HepG2 (cell line): ENCODE measurements around the gene TTLL13. TPM values are rescaled to one million over a fixed set of nuclear protein-coding genes. Genes with fewer than 3 reads are reported as not detected.

Experiments
- HMGA1 ChIP-seq: sonication (generic); formaldehyde crosslinking; conservative IDR thresholded peaks from 2 replicates; pipeline ENCODE4 v1.4.0; 2020; ENCODE audit warnings: missing genetic modification reagents
- MYPOP ChIP-seq: sonication (generic); formaldehyde crosslinking; IDR thresholded peaks from 2 replicates; pipeline ENCODE4 v1.8.1; 2023; ENCODE audit warnings: mild to moderate bottlenecking, moderate library complexity, missing genetic modification reagents
- ZHX2 ChIP-seq, 2 experiments: sonication (generic) in 1 of 2; formaldehyde crosslinking in 1 of 2; IDR thresholded peaks; 2 replicates each; pipeline versions ENCODE4 v1.6.1 to v1.9.0; 2014 to 2022; ENCODE audit warnings: antibody characterized with exemption in 1 of 2, borderline replicate concordance in 1 of 2, inconsistent platforms in 1 of 2, low read depth in 1 of 2, missing genetic modification reagents in 1 of 2
- polyA plus RNA-seq, 8 experiments: library from polyadenylated mRNA; depleted of rRNA in 3 of 8; stranded (reverse) in 7 of 8; unstranded in 1 of 8; fragments of >200 nt; fragmentation: Illumina TruSeq in 4 of 8; extraction: Trizol in 4 of 8; gene quantifications; 2 replicates each; pipeline versions ENCODE4 v1.2.1 to v1.2.3, GENCODE V29; 2011 to 2016; ENCODE audit warnings: low read depth in 4 of 8, missing spikeins in 1 of 8, mixed read lengths in 1 of 8; ENCODE audit not compliant: insufficient read depth in 1 of 8
- total RNA-seq, 5 experiments: library from RNA; depleted of rRNA; stranded (reverse); fragments of >200 nt; fragmentation: Illumina TruSeq; extraction: Trizol; gene quantifications; 2 replicates each; pipeline ENCODE4 v1.2.3, GENCODE V29; 2016; ENCODE audit warnings: low read depth in 1 of 5

The TTLL13 gene
- total and polyA plus RNA-seq, 2 of the 13 experiments (the other 11 are each of a cell fraction or from before 2014, with no cell fraction given) = 0.07 to 0.29 TPM

DNA sequence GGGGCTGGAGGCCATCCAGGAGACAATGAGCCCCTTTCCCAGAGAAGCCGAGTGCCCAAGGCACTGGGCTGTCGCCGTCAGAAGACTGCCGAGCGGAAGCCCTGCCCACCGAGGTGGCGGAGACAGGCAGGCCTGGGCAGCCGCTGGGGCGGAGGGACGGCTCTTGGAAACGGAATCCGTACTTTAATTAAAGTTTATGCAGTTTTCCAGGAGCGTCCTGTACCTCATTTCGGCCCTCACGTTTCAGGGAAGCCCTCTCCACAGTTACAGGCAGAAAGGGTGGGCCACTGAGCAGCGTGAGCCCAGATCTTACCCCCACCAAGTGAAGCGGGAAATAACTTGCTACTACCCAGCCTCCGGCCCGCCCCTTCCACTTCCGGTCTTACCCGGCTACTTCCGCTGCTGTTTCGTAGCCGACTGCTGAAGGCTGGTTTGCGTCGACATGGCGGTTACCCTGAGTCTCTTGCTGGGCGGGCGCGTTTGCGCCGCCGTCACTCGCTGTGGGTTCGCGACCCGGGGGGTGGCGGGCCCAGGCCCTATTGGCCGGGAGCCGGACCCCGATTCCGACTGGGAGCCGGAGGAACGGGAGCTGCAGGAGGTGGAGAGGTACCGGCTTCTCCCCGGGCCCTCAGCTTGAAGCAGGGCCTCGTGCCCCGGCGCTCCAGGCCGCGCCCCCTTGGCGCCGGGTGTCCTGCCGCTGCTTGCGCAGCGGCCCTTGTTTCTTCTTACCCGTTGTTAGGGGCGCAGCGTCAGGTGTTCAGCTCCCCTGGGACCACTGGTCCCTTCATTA, 16.1 kb downstream of the TTLL13 start, which contains the start of gene NGRN (continued):
- TF ChIP-seq ZHX2 (IDR thresholded peaks at IDR 0.05; ENCODE audit: low read depth) = peak; percentile 73; the same call in 1 of the 2 replicates
- peak; percentile 41; the same call in 1 of the 2 replicates for TF ChIP-seq ZHX2 (CRISPR knock-in tag; IDR thresholded peaks at IDR 0.05; ENCODE audit: borderline replicate concordance)
- no peak for TF ChIP-seq HMGA1 (CRISPR knock-in tag)
- TF ChIP-seq MYPOP (CRISPR knock-in tag) = peak; percentile 78; the same call in 1 of the 2 replicates
